HUES6 (cell line): ENCODE data around the gene COL12A1.

ENCODE experiments used
- H3K27ac ChIP-seq: 2 replicates; pipeline ENCODE4 v1.7.0; 2013; ENCODE audit warnings: low read depth, mild to moderate bottlenecking, low read length, inconsistent platforms
- H3K27me3 ChIP-seq: 2 replicates; pipeline ENCODE4 v1.6.1; 2013; ENCODE audit warnings: low read length; ENCODE audit not compliant: control insufficient read depth, insufficient read depth
- H3K36me3 ChIP-seq: 2 replicates; pipeline ENCODE4 v1.6.1; 2013; ENCODE audit warnings: low read length; ENCODE audit not compliant: control insufficient read depth, insufficient read depth
- H3K4me1 ChIP-seq: 2 replicates; pipeline ENCODE4 v1.6.1; 2013; ENCODE audit warnings: low read length; ENCODE audit not compliant: control insufficient read depth, insufficient read depth
- H3K4me3 ChIP-seq: 2 replicates; pipeline ENCODE4 v1.5.1; 2013; ENCODE audit warnings: low read depth, low read length
- H3K9ac ChIP-seq: one replicate; pipeline ENCODE4 v1.6.1; 2013; ENCODE audit warnings: mild to moderate bottlenecking, low read length
- H3K9me3 ChIP-seq: 2 replicates; pipeline ENCODE4 v1.6.1; 2013; ENCODE audit warnings: low read depth, low read length; ENCODE audit not compliant: control insufficient read depth, insufficient read depth

Gene COL12A1

DNA sequence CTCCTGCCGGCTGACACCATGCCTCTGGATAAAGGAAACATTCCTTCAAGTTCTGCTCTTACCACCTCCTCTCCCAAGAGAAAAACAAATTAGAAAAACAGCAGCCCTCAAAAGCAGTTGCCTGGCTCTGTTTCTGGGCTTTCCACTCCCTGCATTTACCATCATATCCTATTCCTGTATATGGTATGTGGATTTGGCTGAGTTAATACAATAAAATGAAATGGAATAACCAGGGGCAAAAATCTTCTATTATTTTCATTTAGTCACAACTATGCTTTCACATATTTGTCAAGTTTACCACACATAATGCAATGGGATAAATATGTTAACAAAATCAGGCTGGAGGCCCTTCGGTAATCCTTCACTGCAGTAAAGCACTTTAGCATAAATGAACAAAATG is 34.3 kb downstream of the COL12A1 start:
- Histone ChIP-seq H3K9ac (no peak overlapping the region), H3K27ac (no peak overlapping the region), H3K4me3 (no peak overlapping the region), H3K36me3 (no peaks in the 10 kb centered on the region), H3K27me3 (no peaks in the 10 kb centered on the region), H3K4me1 (peaks cover 4% of the 10 kb centered on the region; the same call in 1 of the 2 replicates), H3K9me3 (no peaks in the 10 kb centered on the region)

DNA sequence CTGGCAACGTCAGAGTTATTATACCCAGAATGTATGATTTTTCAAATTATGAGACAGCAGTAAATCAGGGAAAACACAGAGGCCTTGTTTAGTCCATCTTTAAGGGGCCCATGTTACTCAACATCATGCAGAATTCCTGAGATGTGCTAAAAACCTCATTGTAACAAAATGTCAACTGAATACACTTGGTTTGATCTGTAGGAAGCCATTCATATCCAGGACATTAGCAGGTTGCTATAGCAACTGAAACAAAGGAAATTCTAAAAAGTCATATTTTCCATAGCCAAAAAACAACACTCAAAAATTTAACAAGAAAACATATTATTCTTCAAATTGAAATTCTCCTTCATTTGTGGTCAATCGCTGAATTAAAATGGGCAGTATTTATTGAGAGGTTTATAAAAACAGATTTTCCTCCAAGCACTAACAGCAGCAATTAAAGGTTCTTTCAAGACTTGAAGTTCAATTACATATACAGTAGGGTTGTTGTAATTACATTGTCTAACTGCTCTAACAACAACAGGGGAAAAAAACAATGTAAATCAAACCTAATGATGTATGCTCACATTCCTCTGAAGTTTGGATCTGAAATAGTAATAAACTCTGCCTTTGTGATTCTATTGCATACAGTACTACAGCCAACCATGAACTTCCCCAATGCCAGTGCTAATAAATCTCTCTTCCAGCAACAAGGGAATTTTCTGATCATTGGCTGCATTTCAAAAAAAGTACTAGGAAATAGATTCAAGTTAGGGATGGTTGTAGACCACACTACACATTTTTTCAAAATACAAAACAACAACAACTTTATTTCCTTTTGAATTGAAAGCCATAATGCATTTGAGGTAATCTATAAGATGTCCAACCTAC is 34.9 kb downstream of the COL12A1 start:
- peaks cover 4% of the 10 kb centered on the region; the same call in 1 of the 2 replicates for H3K4me1 ChIP-seq
- H3K27ac ChIP-seq = no peak overlapping the region
- no peaks in the 10 kb centered on the region for H3K9me3 ChIP-seq
- no peaks in the 10 kb centered on the region for H3K27me3 ChIP-seq
- no peak overlapping the region for H3K4me3 ChIP-seq
- no peak overlapping the region for H3K9ac ChIP-seq
- H3K36me3 ChIP-seq = no peaks in the 10 kb centered on the region

DNA sequence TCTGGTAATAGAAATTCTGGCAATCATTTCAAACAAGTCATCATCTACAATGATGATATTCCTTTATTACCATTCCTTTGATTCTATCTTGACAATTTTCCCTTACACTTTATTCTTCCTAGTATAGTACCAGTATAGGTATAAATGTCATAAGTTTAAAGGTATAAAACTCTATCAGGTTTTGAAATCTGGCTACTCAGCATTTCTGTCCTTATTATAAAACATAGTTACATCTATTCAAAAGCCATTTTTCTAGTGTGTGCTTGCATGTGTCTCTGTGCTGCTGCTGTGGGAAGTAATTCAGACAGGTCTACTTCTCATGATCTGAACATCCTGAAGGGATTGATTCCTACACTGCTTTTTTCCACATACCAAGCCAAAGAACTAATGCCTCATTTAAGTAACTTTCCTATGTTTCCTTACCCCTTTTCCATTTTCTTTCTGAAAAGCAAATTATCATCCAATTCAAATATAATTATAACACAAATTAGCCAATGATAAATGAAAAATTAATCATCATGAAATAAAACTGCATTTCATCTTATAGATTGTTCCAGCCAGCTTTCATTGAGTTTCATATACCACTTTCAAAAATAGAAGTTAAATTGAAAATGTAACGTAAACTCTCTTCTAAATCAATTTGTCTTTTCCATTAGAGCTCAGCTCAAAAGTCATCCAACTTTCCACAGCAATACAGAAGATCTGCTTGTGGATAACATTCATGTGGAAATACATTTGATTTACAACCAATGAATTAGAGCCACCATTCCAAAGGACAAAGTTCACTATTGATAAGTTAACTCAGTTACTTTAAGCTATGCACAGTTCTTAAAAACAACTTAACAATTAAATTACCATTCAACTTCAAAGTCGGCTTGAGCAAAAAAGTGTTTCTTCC is 35.9 kb downstream of the COL12A1 start:
- H3K27me3 ChIP-seq = no peaks in the 10 kb centered on the region
- no peaks in the 10 kb centered on the region for H3K9me3 ChIP-seq
- H3K4me3 ChIP-seq = no peak overlapping the region
- H3K9ac ChIP-seq = no peak overlapping the region
- H3K27ac ChIP-seq = no peak overlapping the region
- no peaks in the 10 kb centered on the region for H3K36me3 ChIP-seq
- peaks cover 4% of the 10 kb centered on the region; the same call in 1 of the 2 replicates for H3K4me1 ChIP-seq

DNA sequence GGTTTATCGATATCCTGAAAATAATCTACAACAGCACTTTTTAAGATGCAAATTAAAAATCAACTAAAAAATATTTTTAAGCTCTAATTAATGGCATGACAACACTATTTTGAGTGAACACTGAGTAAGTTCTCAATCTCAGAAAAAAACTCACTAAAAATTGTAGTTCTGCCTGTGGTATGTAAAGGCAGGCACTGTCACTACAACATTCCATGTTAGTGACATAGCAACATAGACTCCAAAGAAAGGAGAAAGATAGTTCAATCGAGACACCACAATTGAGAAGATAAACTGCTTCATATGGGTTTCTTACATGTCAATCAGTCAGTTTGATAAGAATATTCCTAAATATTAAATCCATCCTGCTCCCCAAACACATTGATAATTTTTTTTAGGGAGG is 38.0 kb downstream of the COL12A1 start:
- H3K36me3 ChIP-seq = no peaks in the 10 kb centered on the region
- no peak overlapping the region for H3K9ac ChIP-seq
- H3K4me3 ChIP-seq = no peak overlapping the region
- no peaks in the 10 kb centered on the region for H3K27me3 ChIP-seq
- H3K9me3 ChIP-seq = no peaks in the 10 kb centered on the region
- peaks cover 4% of the 10 kb centered on the region; the same call in 1 of the 2 replicates for H3K4me1 ChIP-seq
- H3K27ac ChIP-seq = no peak overlapping the region

DNA sequence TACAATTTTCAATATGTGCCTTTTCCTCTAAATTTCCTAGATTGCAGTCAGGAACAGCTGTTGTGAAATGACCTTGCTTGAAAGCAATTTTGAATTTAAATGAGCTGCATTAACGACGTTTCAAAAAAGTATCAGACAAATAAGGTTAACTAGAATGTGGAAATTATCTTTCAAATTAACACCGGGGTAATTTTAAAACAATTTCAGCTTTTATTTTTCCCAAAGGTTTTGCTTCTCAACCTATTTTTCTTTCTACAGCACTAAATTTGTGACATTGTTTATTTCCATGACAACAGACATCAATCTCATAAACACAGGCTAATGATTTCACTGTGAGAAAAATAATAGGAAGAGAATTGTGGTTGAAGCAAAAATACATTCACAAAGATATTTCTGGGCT is 38.5 kb downstream of the COL12A1 start:
- no peaks in the 10 kb centered on the region for H3K27me3 ChIP-seq
- H3K4me1 ChIP-seq = peaks cover 4% of the 10 kb centered on the region; the same call in 1 of the 2 replicates
- no peak overlapping the region for H3K9ac ChIP-seq
- H3K4me3 ChIP-seq = no peak overlapping the region
- no peaks in the 10 kb centered on the region for H3K9me3 ChIP-seq
- H3K27ac ChIP-seq = no peak overlapping the region
- H3K36me3 ChIP-seq = no peaks in the 10 kb centered on the region

DNA sequence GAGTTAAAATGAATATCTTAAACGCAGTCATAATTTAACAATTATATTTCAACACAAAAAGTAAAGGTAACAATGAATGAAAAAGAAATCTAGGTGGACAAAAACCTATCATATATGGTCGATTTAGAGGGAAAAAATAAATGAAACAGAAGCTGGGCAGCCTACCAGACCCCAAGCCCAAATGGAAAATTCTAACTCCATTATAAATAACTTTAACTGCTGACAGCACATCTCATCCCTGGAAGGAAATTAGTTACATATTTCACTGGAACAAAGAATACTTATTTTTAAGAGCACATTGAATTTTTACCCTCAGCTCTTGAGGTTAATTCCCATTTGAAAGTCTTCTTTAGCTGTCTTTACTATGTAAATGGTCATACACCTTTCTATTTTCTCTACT is 39.1 kb downstream of the COL12A1 start:
- no peak overlapping the region for H3K27ac ChIP-seq
- H3K9me3 ChIP-seq = no peaks in the 10 kb centered on the region
- no peaks in the 10 kb centered on the region for H3K27me3 ChIP-seq
- H3K4me1 ChIP-seq = peaks cover 4% of the 10 kb centered on the region; the same call in 1 of the 2 replicates
- H3K36me3 ChIP-seq = no peaks in the 10 kb centered on the region
- no peak overlapping the region for H3K9ac ChIP-seq
- no peak overlapping the region for H3K4me3 ChIP-seq

DNA sequence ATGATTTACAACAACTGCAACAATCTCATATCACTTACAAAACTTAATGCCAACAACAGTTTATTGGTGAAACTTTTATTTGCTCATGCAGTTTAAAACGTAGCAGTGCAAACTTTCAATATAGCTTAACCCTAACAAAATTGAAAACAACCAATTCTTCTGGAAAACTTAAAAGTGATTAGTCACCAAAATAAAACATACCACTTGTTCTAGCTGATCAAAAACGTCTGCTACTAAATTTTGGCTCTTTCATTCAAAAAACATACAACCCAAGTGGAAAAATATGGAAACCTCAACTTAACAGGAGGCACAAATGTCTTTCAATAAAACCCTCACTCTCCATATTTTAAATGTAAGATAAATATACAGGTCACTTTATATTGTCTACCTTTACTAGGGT is 39.6 kb downstream of the COL12A1 start:
- Histone ChIP-seq H3K4me3 (no peak overlapping the region), H3K9me3 (no peaks in the 10 kb centered on the region), H3K27me3 (no peaks in the 10 kb centered on the region), H3K9ac (no peak overlapping the region), H3K4me1 (peaks cover 3% of the 10 kb centered on the region; the same call in 1 of the 2 replicates), H3K36me3 (no peaks in the 10 kb centered on the region), H3K27ac (no peak overlapping the region)

DNA sequence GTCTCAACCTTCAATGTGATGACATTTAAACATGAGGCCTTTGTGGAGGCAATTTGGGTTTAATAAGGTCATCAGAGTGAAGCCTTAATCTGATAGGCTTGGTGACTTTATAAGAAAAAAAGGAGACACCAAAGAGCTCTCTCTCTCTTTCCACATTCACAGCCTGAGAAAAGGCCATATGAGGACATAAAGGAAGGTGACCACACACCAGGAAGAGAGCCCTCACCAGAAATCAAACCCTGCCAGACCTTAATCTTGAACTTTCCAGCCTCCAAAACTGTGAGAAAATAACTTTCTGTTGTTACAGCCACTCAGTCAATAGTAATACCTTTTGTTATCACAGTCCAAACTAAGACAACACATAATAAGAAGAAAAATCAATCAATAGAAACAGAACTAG is 47.7 kb downstream of the COL12A1 start:
- no peak overlapping the region for H3K4me3 ChIP-seq
- H3K36me3 ChIP-seq = no peaks in the 10 kb centered on the region
- H3K9me3 ChIP-seq = no peaks in the 10 kb centered on the region
- H3K4me1 ChIP-seq = peaks cover 4% of the 10 kb centered on the region; the same call in 1 of the 2 replicates
- H3K27me3 ChIP-seq = no peaks in the 10 kb centered on the region
- H3K27ac ChIP-seq = no peak overlapping the region
- H3K9ac ChIP-seq = no peak overlapping the region

DNA sequence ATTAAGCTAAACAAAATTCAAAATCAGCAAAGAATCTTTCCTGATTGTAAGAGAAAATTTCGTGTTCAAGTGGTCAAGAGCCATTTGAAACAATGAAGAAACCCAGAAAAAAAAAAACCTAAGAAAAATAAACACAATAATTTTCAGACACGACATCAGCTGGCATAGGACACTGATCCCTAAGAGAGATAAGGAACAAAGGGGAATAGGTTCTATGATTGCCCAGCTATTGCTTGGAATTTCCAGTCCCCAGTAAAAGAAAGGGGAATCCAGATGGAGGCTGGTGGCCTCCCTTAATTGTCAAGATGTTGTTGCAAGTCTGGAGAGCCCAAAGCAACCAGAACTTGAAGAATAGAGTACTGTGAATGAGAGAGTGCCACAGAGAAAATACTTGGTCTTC is 48.5 kb downstream of the COL12A1 start:
- H3K4me1 ChIP-seq = peaks cover 4% of the 10 kb centered on the region; the same call in 1 of the 2 replicates
- H3K9me3 ChIP-seq = no peaks in the 10 kb centered on the region
- no peak overlapping the region for H3K4me3 ChIP-seq
- H3K27me3 ChIP-seq = no peaks in the 10 kb centered on the region
- H3K9ac ChIP-seq = no peak overlapping the region
- no peaks in the 10 kb centered on the region for H3K36me3 ChIP-seq
- no peak overlapping the region for H3K27ac ChIP-seq

DNA sequence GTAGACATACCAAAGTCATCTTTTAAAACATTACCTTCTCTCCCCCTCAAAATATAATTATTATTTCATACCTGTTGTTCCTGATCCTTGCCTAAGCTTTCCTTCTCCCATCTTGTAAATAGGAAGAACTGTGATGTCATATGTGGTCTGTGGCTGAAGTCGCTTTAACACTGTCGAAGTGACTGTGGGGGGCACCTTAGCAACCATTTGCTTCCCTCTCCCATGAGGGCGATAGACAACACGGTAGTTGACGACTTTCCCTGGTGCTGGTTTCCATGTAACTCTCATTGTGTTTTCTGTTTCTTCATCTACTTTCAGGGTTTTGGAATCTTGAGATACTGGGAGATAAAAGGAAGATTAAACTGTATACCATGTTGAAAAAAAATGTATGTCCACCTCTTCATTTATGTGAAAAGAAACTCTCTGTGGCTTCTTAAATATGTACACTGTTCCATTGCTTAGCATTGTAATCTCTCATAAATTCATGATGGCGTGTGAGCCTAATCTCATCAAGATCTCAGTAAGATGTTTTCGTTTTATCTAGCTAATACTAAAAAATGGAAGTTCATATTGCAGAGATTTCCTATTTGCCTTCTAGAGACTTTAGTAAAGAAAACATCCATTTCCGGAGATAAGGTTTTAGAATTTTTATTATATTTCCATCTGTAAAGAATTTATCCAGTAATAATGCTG is 49.5 kb downstream of the COL12A1 start:
- H3K9ac ChIP-seq = no peak overlapping the region
- H3K36me3 ChIP-seq = no peaks in the 10 kb centered on the region
- H3K27me3 ChIP-seq = no peaks in the 10 kb centered on the region
- H3K4me1 ChIP-seq = peaks cover 4% of the 10 kb centered on the region; the same call in 1 of the 2 replicates
- no peak overlapping the region for H3K4me3 ChIP-seq
- no peak overlapping the region for H3K27ac ChIP-seq
- no peaks in the 10 kb centered on the region for H3K9me3 ChIP-seq
